Measurements from ENCODE around the gene MTMR2. TPM values are rescaled to one million over a fixed set of nuclear protein-coding genes. Genes with fewer than 3 reads are reported as not detected.

MTMR2 gene
- total RNA-seq, 1 experiment from 2014 or later = 75.2 TPM

DNA sequence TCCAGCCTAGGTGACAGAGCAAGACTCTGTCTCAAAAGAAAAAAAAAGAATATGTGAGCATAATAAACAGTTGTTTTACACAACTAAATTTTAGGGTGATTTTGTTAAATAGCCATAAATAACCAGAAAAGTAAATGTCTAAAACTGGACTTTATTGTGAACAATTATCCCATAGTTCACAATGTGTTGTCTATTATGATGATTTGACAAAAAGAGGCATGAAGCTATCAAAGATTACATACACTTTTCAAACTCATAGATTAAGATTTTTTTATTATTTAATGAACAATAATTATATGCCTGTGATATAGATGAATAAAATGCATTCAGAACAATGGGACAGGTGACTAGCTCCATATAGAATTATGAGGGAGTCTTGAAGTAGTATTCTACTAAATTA is 27.0 kb upstream of the MTMR2 start:
- no peaks in the 10 kb centered on the region for H3K36me3 Mint-ChIP-seq (ENCODE audit: insufficient read depth, unreplicated experiment)
- no TSS peak for BruUV-seq (replicated peaks)
- DNase-seq = no peak
- POLR2A ChIA-PET = no interaction called here
- H3K36me3 ChIP-seq (ENCODE audit: control insufficient read depth, insufficient read depth, low read length) = no peaks in the 10 kb centered on the region
- H3K4me3 ChIP-seq (ENCODE audit: low read depth, low read length) = no peak overlapping the region
- peaks cover 47% of the 10 kb centered on the region for H3K9me3 Mint-ChIP-seq (ENCODE audit: unreplicated experiment)
- intact Hi-C loops (cut with micrococcal nuclease; ENCODE audit: unreplicated experiment) = no loop called here
- no peaks in the 10 kb centered on the region for H3K27me3 Mint-ChIP-seq (ENCODE audit: insufficient read depth, unreplicated experiment)
- H3K9me3 ChIP-seq = peaks cover 17% of the 10 kb centered on the region
- H3K4me1 ChIP-seq = no peaks in the 10 kb centered on the region
- CTCF ChIA-PET = no interaction called here
- H3K27me3 ChIP-seq (replicated peaks; ENCODE audit: control insufficient read depth, insufficient read depth, low read length) = no peaks in the 10 kb centered on the region
- no peaks in the 10 kb centered on the region for H3K4me1 Mint-ChIP-seq (ENCODE audit: low read depth, unreplicated experiment)
- TF ChIP-seq, protein P1, sequence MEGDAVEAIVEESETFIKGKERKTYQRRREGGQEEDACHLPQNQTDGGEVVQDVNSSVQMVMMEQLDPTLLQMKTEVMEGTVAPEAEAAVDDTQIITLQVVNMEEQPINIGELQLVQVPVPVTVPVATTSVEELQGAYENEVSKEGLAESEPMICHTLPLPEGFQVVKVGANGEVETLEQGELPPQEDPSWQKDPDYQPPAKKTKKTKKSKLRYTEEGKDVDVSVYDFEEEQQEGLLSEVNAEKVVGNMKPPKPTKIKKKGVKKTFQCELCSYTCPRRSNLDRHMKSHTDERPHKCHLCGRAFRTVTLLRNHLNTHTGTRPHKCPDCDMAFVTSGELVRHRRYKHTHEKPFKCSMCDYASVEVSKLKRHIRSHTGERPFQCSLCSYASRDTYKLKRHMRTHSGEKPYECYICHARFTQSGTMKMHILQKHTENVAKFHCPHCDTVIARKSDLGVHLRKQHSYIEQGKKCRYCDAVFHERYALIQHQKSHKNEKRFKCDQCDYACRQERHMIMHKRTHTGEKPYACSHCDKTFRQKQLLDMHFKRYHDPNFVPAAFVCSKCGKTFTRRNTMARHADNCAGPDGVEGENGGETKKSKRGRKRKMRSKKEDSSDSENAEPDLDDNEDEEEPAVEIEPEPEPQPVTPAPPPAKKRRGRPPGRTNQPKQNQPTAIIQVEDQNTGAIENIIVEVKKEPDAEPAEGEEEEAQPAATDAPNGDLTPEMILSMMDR (IDR thresholded peaks at IDR 0.05; ENCODE audit: insufficient read depth in 1 of 2, low read depth in 1 of 2, low read length in 1 of 2, severe bottlenecking in 1 of 2, unreplicated experiment in 1 of 2) = no peak
- no peak overlapping the region for H3K27ac Mint-ChIP-seq (ENCODE audit: unreplicated experiment)
- H3K4me3 Mint-ChIP-seq (ENCODE audit: unreplicated experiment) = no peak overlapping the region

DNA sequence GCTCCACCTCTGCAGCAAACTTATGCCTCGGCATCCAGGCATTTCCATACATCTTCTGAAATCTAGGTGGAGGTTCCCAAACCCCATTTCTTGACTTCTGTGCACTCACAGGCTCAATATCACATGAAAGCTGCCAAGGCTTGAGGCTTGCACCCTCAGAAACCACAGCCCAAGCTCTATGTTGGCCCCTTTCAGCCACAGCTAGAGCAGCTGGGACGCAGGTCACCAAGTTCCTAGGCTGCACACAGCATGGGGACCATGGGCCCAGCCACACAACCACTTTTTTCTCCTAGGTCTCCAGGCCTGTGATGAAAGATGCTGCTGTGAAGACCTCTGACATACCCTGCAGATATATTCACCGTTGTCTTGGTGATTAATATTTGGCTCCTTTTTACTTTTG is 24.7 kb upstream of the MTMR2 start:
- Mint-ChIP-seq H3K4me3 (ENCODE audit: unreplicated experiment) (no peak overlapping the region), H3K27me3 (ENCODE audit: insufficient read depth, unreplicated experiment) (no peaks in the 10 kb centered on the region), H3K9me3 (ENCODE audit: unreplicated experiment) (peaks cover 60% of the 10 kb centered on the region), H3K27ac (ENCODE audit: unreplicated experiment) (no peak overlapping the region), H3K4me1 (ENCODE audit: low read depth, unreplicated experiment) (no peaks in the 10 kb centered on the region), H3K36me3 (ENCODE audit: insufficient read depth, unreplicated experiment) (no peaks in the 10 kb centered on the region)
- no TSS peak for BruUV-seq (replicated peaks)
- Histone ChIP-seq H3K4me3 (ENCODE audit: low read depth, low read length) (no peak overlapping the region), H3K4me1 (no peaks in the 10 kb centered on the region), H3K9me3 (peaks cover 36% of the 10 kb centered on the region), H3K27me3 (replicated peaks; ENCODE audit: control insufficient read depth, insufficient read depth, low read length) (no peaks in the 10 kb centered on the region), H3K36me3 (ENCODE audit: control insufficient read depth, insufficient read depth, low read length) (no peaks in the 10 kb centered on the region)
- intact Hi-C loops (cut with micrococcal nuclease; ENCODE audit: unreplicated experiment) = no loop called here
- no peak for DNase-seq
- POLR2A ChIA-PET = no interaction called here
- CTCF ChIA-PET = no interaction called here
- TF ChIP-seq, protein P1 (IDR thresholded peaks at IDR 0.05; ENCODE audit: insufficient read depth in 1 of 2, low read depth in 1 of 2, low read length in 1 of 2, severe bottlenecking in 1 of 2, unreplicated experiment in 1 of 2) = no peak

DNA sequence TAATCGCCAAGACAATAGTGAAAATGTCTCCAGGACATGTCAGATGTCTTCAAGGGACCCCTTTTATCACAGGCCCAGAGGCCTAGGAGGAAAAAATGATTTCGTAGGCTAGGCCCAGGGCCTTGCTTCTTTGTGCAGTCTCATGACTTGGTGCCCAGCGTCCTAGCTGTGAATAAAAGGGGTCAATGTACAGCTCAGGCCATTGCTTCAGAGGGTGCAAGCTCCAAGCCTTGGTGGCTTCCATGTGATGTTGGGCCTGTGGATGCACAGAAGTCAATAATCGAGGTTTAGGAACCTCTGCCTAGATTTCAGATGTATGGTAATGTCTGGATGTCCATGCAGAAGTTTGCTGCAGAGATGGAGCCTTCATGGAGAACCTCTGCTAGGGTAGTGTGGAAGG is 20.7 kb upstream of the MTMR2 start:
- H3K27me3 ChIP-seq (replicated peaks; ENCODE audit: control insufficient read depth, insufficient read depth, low read length) = no peaks in the 10 kb centered on the region
- no peak overlapping the region for H3K4me3 ChIP-seq (ENCODE audit: low read depth, low read length)
- Mint-ChIP-seq H3K9me3 (ENCODE audit: unreplicated experiment) (peaks cover 61% of the 10 kb centered on the region), H3K4me1 (ENCODE audit: low read depth, unreplicated experiment) (no peaks in the 10 kb centered on the region), H3K27me3 (ENCODE audit: insufficient read depth, unreplicated experiment) (no peaks in the 10 kb centered on the region), H3K4me3 (ENCODE audit: unreplicated experiment) (no peak overlapping the region), H3K27ac (ENCODE audit: unreplicated experiment) (no peak overlapping the region), H3K36me3 (ENCODE audit: insufficient read depth, unreplicated experiment) (no peaks in the 10 kb centered on the region)
- H3K36me3 ChIP-seq (ENCODE audit: control insufficient read depth, insufficient read depth, low read length) = no peaks in the 10 kb centered on the region
- ChIA-PET POLR2A (no interaction called here), CTCF (no interaction called here)
- intact Hi-C loops (cut with micrococcal nuclease; ENCODE audit: unreplicated experiment) = no loop called here
- DNase-seq = no peak
- no TSS peak for BruUV-seq (replicated peaks)
- peaks cover 41% of the 10 kb centered on the region for H3K9me3 ChIP-seq
- H3K4me1 ChIP-seq = no peaks in the 10 kb centered on the region
- TF ChIP-seq, protein P1 (IDR thresholded peaks at IDR 0.05; ENCODE audit: insufficient read depth in 1 of 2, low read depth in 1 of 2, low read length in 1 of 2, severe bottlenecking in 1 of 2, unreplicated experiment in 1 of 2) = no peak
